ENCODE results near the gene USP17L20.
"Not testable (repeated sequence)": the region's sequence is repeated elsewhere in the genome, so short reads cannot be mapped to it uniquely, and the experiment has no call there.

USP17L20 gene

GRCh38 chr4:9271719-9272118 is 13.8 kb downstream of the USP17L20 start:
- not testable (repeated sequence) for H3K36me3 Mint-ChIP-seq (ENCODE audit: low read depth); H3K27ac Mint-ChIP-seq; H3K4me3 Mint-ChIP-seq; H3K27me3 Mint-ChIP-seq (ENCODE audit: low read depth); H3K9me3 Mint-ChIP-seq; H3K4me1 Mint-ChIP-seq (ENCODE audit: low read depth)
